Gastrocnemius medialis (tissue), 4 donors: Measurements from ENCODE around the gene PRDM2.

Experiments used
- CTCF ChIP-seq, 5 experiments: fragments of 450-650 bp in 3 of 5; fragments of 200-600 bp in 2 of 5; sonication (generic) in 2 of 5; IDR thresholded peaks in 4 of 5; conservative IDR thresholded peaks in 1 of 5; 1 replicate in 4 of 5; 2 replicates in 1 of 5; pipeline ENCODE4 v1.5.1; 2016 to 2019; ENCODE audit warnings: antibody characterized with exemption in 5 of 5, mild to moderate bottlenecking in 3 of 5, moderate library complexity in 3 of 5
- POLR2A ChIP-seq, 2 donors: fragments of 450-650 bp; IDR thresholded peaks; one replicate each; pipeline ENCODE4 v1.6.1; 2017; ENCODE audit warnings: antibody characterized with exemption in 2 of 2, mild to moderate bottlenecking in 2 of 2, moderate library complexity in 2 of 2

GRCh38 chr1:13851726-13852125 lies 151.7 kb downstream of the PRDM2 start:
- TF ChIP-seq CTCF (IDR thresholded peaks at IDR 0.05 in 4 of 5, conservative IDR thresholded peaks at IDR 0.05 in 1 of 5) (no peak), POLR2A (IDR thresholded peaks at IDR 0.05) (no peak)
